Erythroblast (primary cell): ENCODE measurements around the gene ZC2HC1B.

Experiments
- DNase-seq, 2 experiments: peaks; one replicate each; lab custom pipeline; 2025; lab: John Stamatoyannopoulos, UW
- GATA1 ChIP-seq: IDR thresholded peaks from 2 replicates; pipeline ENCODE4 v1.6.1; 2011; ENCODE audit warnings: low read depth, mild to moderate bottlenecking, control low read depth, low read length, moderate library complexity
- POLR2A ChIP-seq: IDR thresholded peaks from 2 replicates; pipeline ENCODE4 v1.6.1; 2011; ENCODE audit warnings: mild to moderate bottlenecking, low read length

Gene ZC2HC1B

DNA sequence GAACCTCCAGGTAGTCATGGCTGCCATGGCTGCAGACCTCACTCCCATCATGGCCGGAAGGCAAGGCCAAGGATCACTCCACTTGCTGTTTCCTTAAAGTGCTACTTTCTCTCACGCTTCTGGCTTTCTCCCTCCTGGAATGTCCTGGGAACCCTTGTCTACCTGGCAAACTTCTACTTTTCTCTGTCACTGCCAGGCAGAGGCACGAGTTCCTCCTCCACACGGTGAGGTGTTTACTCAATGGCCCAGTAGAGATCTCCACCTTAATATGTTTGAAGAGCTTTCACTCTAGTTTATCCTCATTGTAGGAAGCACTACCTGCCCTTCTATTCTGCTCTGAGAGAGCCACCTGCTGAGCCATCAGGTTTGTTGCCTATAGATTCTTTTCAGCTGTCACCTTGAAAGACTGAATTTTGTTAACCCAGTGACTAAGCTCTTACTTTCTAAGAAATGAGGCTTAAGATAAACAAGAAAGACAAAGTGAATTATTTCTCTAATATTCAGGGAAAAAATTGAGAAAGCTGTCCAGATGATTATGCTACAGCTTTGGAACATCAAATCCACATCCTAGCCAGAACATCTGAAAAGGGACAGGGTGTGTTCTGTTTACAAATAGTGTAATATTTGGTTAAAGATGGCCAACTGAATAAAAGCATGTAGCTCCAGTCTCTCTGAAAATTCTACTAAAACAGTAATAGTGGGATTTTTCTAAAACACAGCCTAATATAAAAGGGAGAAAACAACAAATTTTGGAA, 88.8 kb downstream of the ZC2HC1B start:
- TF ChIP-seq GATA1: no peak
- no peak for TF ChIP-seq POLR2A
- DNase-seq: no peak

DNA sequence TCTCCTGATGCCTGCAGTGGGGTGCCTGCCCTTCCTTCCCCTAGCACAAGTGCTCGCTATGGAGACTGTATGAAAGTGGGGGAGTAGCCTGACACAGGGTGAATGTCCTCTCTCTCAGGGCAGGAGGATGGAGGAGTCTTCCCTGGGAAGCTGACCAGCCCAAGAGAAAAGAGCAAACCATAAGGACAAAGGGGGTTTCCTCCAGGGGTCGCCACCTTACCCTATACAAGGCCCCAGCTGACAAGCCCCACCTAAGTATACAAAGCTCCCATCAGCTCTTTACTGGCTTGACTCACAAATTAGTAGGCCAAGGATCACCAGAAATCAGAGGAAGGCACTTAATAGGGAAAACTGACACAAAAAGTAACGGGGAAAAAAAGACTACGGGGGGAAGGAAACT, 89.6 kb downstream of the ZC2HC1B start:
- TF ChIP-seq POLR2A: no peak
- TF ChIP-seq GATA1: no peak
- DNase-seq: peak; percentile 3 to 13

DNA sequence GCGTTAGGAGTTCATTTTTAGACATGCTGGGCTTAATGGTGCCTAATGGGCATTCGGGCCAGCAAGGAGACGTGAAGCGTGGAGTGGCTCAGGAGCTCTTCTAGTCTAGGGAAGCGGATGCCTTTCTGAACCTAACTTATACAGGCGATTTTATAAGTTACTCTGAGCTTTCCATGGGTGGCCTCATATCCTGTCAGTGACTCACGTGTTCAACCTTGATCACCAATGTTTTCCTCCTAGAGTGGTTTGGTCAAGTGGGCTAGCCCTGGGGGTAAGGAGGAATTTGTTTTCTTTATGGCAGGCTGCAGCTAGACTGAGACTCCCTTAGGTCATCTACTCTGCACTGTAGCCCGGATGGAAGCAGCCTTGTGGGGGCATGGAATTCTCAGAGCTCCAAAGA, 91.7 kb downstream of the ZC2HC1B start:
- no peak for TF ChIP-seq GATA1
- TF ChIP-seq POLR2A: no peak
- no peak for DNase-seq

DNA sequence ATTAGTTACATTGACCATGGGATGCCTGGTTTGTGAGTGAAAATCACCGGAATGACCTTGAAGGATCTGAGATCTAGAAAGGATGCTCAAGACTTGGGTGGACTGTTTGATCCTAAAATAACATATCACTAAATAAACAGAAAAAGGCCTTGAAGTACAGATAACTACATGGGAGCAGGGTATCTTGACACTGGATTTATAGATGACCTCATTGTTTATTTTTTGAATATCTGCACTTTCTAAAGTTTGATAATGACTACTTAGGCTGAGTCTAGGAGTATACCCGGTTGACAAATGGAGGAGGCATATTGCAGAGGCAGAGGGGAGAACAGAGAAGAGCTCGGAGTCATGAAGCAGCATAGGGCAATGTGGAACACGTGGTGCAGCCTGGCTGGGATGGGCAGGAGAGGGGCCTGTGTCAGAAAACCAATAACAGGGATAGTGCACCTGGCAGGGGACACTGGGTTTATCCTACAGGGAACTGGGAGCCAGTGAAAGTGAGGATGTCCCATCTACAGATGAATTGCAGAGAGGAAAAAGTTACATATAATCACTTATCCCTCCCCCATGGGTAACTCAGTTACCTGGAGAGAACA, 93.5 kb downstream of the ZC2HC1B start:
- no peak for DNase-seq
- no peak for TF ChIP-seq POLR2A
- TF ChIP-seq GATA1: no peak

DNA sequence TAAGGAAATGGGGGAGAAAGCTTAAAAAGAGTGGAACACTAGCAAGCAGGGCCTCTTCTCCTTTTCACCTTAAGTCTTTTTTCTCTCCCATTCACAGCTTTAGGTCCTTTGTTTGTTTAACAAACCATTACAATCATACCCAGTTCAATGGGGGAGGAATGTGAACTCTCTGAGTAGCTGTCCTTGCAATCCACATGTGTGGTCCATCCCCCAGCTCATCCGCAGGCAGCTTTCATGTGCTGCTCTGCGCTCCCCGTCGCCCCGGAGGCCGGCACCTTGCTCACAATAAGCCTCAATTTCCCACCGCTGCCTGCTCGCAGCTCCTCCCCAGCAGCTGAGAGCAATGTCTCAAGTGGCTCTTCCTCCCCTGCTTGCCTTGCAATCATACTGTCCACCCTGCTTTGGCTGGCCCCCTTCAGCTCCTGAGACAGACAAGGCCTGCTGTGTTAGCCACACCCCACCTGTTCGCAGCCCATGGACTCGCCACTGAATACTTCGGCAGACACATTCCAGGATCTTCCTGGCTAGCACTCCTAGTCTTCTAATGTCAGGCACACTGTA, 94.6 kb downstream of the ZC2HC1B start:
- DNase-seq: no peak
- no peak for TF ChIP-seq POLR2A

DNA sequence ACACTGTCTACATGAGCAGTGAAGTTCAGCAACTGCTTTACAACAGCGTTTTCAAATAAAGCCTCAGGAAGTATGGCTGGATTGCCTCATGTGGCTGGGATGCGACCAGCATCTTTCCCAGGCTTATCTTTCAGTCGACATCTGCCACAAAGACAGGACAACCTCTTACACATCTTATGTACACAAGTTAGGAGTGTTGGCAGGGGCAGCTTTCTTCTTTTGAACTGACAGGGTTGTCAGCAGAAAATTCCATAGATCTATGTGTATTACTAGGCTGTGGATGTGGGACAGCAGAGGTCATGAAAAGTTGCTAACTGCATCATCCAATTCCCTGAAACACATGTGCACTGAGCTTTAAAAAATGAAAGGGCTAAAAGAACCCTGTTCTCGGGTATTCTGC, 95.7 kb downstream of the ZC2HC1B start:
- no peak for DNase-seq
- no peak for TF ChIP-seq GATA1
- no peak for TF ChIP-seq POLR2A

DNA sequence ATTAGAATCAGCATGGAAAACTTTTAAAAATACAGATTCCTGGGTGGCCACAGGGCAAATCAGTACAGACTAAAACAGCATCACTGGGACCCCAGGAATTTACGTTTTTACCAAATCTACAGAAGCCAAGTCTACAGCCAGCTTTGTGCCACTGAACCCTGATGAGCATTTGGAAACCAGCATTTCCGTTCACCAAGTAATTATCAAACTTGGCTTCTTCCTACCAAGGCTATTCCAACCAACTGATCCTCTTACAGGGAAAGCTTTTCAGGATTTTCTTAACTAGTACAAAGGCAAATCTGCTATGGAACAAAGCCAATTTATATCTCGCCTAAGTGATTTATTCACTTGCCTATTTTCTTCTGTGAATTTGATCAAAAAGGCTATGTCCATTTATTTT, 96.8 kb downstream of the ZC2HC1B start:
- DNase-seq: no peak
- TF ChIP-seq GATA1 (no peak), POLR2A (no peak)

DNA sequence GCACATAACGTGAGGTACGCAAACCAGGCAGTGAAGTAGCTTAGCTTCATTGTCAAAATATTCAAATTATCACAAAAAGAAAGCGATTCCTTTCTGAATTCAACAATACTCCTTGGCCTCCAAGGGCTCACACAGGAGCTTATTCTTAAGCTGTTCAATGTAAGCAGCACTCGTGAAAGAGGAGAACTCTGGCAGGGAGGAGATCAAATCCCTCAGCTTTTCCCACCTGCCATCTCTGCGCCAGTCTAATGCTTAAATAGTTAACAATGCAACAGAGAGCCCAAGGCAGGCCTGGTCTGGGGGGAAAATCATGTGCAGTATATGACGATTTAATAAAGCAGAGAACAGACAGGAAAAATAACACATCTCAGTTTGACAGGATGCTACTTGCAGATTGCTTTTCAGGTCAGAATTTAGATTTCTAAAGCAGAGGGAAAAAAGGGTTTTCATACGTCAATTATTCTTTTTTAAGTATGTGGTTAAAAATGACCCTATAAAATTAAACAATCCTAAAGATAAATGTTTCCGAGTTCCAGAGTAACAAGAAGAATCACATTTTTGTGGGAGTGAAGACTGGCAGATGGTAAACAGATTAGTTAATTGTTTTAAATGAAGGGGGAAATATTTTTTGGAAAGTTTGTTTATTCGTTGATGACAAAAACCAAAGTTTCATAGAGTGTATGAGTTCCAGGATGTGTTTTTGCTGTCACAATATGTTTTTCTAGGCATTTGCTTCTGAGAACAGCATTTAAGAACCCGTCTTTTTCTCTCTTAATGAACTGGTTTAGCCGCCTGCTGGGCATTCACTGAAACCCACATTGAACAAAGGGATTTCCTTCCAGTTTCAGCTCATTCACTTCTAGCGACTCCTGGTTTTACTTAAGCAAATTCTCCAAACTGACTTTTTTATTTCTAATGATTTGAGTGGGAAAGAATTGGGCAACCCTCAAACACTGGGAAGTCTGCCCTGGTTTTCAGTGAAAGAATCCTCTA, 97.9 kb downstream of the ZC2HC1B start:
- no peak for TF ChIP-seq POLR2A
- no peak for DNase-seq

DNA sequence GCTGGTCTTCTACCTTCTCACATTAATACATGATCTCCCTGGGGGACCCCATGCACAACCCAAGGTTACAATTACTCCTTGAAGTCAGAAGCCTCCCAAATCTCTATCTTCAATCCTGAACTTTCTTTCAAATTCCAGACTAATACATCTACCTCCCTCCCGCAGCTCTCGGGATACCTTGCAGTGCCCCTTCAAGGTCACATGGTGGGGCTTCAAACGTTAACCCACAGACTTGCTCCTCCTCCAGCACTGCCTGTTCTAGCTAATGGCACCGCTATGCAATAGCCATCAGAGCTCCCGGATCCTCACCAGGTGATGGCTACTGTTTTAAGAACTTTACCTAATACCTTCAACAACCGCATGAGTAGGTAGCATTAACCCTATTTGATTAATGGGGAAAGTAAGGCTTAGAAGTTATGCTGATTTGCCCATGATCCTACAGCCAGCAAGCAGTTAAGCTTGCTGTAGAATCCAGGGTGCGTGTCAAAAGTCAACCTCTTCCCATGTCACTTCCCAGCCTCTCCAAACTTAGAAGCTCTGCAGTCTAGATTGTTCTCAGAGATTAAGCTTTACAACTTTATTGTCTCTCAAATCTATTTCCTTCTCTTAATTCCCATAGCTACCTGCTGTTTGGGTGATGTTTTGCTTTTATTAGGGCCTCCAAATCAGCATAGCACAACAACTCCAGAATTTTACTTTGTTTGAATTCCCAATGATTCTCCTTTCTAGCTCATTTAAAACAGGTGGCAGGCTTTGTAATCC, 99.1 kb downstream of the ZC2HC1B start:
- DNase-seq: no peak
- TF ChIP-seq GATA1 (no peak), POLR2A (no peak)

DNA sequence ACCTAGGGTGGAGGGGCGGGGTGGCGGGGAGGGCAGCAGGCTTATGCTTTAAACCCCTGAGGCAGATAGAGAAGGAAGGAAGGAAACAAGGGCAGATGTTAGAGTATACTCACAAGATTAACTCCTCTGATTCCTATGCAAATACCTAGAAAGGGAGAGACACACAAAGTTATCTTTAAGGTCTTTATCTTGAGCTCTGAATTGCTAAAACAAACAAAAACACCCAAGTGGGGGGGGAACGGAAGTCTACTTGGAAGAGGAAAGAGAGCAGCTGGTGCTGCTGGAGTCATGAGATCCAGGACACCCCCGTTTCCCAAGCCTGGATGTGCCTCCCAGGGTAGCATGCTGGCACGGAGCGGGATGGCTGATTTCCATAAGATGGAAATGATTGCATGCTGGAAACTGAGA, 100.4 kb downstream of the ZC2HC1B start:
- no peak for TF ChIP-seq POLR2A
- no peak for TF ChIP-seq GATA1
- DNase-seq: no peak

DNA sequence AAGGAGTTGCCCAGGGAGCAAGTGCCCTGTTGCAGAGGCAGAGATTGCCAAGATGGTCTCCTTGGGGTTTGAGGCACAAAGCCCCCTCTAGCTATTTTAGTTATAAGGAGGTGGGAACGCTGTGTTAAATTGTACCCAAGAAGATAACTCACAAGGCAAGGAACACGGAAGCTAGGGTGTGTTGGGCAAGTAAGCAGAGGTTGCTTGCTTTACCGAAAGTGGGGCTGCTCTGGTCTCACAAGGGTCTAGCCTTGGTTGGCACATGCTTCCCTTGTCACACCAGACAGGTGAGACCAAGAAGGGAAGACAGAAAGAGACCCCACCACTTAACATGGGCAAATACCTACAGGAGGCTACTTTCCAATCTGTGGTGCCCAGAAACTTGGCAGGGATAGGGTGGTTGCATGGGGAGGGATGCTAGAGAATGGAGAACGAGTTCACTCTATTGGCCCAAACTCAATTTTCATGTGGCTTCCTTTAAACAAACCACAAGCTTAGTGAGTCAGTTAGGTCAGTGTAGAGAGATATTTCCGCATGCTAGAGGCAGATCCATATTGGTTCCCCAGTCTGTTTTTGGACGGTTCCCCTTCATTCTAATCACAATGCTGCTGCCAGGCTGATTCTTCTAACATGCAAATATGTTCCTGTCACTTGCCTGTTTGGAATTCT, 101.4 kb downstream of the ZC2HC1B start:
- no peak for DNase-seq
- TF ChIP-seq GATA1: no peak
- no peak for TF ChIP-seq POLR2A

DNA sequence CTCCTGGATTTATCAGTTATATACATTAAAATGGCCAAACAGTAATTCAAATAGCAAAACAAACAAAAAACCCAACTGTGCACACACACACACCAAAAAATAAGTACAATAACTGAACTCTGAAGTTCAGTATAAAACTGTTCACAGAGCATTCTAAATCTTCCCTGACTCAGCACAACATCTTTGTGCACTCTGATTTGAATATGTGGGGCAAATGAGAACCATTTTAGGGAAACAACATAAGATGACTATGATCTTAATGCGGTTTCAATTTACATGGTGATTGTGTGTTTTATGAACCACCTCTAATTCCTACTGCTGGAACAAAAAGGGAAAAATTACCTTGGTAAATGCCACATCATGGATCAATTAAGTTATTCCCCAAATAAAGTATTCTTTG, 102.0 kb downstream of the ZC2HC1B start:
- TF ChIP-seq GATA1 (no peak), POLR2A (no peak)
- DNase-seq: no peak
